Stimulated activated CD4-positive, alpha-beta T cell treated with anti-CD3 and anti-CD28 coated beads, TNF-alpha, amount 100 ng/mL, for 48 hours (primary cell): ENCODE measurements around the gene CDCA7.
"Not testable (repeated sequence)": the region's sequence is repeated elsewhere in the genome, so short reads cannot be mapped to it uniquely, and the experiment has no call there.

Experiments used
- DNase-seq, 3 donors: peaks; one replicate each; pipeline ENCODE4 v3.0.0-alpha.2; 2020; ENCODE audit warnings: low read depth in 3 of 3

Gene CDCA7

DNA sequence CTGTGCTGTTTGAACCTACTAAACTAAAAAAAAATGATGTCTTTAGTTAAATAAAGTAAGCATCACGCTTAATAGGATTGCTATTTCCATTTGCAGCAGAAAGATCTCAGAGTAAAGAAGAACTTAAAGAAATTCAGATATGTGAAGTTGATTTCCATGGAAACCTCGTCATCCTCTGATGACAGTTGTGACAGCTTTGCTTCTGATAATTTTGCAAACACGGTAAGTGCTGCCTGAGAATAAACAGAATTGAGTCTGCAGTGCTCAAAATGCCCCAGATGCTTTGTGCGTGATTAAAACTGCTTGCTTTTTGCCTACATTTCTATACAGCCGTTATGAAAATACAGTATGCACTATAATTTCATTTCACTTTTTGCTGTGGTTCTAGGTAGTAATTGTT is 3.9 kb downstream of the CDCA7 start:
- no peak for DNase-seq

DNA sequence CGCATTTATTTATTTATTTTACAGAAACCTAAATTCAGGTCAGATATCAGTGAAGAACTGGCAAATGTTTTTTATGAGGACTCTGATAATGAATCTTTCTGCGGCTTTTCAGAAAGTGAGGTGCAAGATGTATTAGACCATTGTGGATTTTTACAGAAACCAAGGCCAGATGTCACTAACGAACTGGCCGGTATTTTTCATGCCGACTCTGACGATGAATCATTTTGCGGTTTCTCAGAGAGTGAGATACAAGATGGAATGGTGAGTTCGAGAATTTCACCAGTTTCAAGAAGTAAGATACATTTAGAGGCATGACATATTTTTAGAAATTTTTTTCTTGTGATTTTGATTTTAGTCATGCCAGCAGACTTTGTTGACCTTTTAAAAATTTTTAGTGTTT is 4.6 kb downstream of the CDCA7 start:
- DNase-seq, result no peak

- no peak for DNase-seq
Measured at GRCh38 chr2:173370198-173370597, 15.5 kb downstream of the CDCA7 start.

GRCh38 chr2:173371023-173371422 is 16.4 kb downstream of the CDCA7 start:
- no peak for DNase-seq

DNA sequence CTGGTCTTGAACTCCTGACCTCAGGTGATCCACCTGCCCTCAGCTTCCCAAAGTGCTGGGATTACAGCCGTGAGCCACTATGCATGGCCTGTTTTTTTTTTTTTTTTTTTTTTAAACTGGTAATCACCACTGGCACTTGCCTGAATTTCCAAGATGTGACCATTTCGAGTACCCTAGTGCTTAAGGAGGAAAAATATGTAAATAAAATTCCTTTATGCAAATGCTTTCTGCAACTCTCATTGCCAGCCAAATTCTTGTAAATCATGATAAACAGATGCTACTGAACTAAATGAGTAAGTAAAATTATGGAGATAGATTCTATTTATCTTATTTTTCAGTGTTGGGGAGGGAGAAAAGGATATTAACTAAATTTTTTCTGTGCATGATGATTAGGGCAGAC is 18.6 kb downstream of the CDCA7 start:
- no peak for DNase-seq

- no peak for DNase-seq
Measured at GRCh38 chr2:173374634-173375033, 20.0 kb downstream of the CDCA7 start.

GRCh38 chr2:173385534-173385933 is 30.9 kb downstream of the CDCA7 start:
- DNase-seq, result not testable (repeated sequence)

GRCh38 chr2:173386021-173386737 is 31.5 kb downstream of the CDCA7 start:
- DNase-seq, result no peak

GRCh38 chr2:173386738-173387065 is 32.0 kb downstream of the CDCA7 start:
- no peak for DNase-seq

DNA sequence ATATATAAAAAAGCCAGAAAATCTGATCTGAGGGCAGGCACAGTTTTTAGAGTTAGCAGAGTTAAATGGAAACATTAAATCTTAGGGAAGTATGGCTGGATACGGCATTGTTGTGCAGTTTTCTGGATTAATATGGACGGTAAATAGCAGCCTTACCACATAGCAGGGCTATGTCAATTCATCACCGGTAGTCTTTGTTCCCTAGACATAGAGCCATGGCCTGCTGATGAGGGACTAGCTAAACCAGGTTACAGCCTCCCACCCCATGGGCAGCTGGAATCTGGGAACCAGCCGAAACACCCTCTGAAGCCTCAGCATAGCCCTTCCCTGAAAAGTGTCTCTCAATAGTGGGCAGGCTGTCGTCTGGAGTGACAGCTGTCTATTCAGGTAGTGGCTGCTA is 32.4 kb downstream of the CDCA7 start:
- no peak for DNase-seq

DNA sequence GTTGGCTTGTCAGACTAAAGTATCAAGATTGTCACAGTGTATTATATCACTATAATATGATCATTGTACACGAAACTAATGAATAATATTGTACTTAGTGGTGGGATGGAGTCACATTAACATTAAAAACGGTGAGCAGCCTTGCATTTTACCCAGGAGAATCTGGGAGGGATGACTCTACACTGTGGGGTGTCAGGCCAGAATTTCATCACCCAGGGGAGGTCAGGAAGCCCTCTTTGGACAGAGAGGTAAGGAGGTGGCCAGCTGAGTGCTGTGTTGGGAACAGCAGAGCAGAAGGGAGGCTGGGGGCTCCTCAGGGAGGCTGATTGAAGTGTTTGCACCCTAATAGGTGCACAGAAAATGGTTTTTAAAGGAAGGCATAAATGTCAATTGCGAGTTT is 33.0 kb downstream of the CDCA7 start:
- no peak for DNase-seq

DNA sequence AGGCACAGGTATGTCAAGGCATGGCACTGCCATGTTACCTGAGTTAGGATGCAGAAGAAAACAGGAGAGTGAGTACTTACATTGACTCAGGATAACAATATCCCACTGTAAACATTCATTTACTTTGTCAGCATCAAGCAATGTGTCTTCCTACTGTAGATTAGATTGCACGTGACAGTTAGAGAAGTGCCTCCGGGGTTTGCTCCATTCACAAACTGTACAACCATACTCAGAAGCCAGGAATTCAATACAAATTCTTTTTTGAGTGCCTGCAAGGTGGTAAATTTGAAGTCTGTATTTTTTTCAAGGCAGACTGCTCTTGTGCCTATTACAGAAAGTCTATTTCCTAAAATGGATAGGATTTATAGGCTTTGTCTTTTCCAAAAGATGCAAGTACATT is 34.1 kb downstream of the CDCA7 start:
- DNase-seq, result no peak

- no peak for DNase-seq
Measured at GRCh38 chr2:173390036-173390435, 35.4 kb downstream of the CDCA7 start.

- DNase-seq, result no peak
Measured at GRCh38 chr2:173392731-173393130, 38.1 kb downstream of the CDCA7 start.

DNA sequence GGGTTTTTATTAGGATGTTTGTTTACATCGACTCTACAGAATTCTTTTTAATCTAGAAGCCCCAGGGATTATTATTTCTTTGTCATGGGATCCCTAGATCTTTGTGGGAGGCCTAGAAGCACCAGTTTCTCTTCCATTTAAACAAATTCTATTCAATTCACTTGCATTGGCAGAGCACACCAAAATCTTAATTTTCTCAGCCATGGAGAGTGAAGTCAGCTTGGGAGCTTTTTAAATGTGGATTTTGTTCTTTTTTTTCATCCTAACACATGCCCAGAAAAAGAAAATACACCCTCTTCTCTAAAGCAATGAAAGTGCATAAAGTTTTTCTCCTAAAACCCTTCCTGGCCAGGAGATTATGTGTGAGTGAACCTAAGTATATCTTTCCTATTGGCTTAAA is 38.5 kb downstream of the CDCA7 start:
- no peak for DNase-seq

- no peak for DNase-seq
Measured at GRCh38 chr2:173393636-173394035, 39.0 kb downstream of the CDCA7 start.

DNA sequence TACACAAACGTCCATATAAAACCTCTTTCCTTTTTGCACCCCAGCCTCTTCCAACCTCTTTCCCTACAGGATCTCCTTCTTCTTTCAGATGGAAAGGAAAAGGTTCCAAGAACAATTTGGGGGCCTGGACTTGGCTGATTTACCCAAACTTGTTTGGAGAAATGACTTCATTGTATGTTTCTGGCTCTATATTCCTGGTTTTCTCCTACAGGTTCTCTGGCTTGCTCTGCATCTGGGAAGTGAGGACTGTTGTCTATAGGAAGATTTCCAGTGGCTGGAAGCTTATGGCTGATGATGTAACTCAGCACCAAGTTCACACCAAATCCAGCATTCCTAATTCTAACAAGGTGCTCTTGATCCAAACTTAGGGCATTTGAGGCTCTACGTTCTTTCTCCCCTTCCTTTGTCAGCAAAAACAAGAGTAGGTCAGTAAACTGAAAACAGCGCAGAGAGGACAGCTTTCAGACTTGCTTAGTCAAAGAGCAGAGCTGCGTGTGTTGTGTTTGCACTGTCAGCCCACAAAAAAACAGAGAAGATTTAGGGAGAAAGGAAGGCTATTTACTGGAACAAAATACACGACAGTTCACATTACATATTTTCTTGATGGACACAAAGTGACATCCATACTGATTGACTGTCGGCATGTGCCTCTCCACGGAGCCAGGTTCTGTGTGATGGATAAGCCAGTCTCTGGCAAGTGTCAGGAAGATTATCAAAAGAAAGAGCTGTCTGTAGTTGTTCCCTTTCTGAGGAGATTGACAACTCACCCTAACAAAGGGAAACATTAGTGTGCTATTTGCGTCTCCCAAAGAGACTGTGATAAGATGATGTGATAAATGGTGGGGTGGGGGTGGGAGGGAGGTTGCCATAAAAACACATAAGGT is 39.7 kb downstream of the CDCA7 start:
- DNase-seq, result no peak

GRCh38 chr2:173395567-173396351 is 41.1 kb downstream of the CDCA7 start:
- no peak for DNase-seq

DNA sequence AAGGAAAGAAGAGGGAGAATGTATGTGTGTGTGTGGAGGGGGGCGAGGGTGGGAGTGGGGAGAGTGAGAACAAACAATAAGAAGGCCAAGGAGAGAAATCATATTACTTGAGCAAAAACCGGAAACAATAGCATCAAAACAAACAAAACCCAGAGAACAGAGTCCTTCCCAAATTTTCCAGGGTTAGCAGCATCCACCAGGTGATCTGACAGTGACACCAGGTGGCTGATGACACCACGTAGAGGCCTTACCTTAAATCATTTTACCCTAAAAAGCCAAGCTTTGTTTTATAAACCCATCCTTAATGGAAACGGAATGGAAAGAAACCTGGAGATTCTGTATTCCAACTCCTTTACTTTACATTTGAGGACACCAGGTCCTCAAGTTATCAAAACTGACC is 42.9 kb downstream of the CDCA7 start:
- DNase-seq, result no peak

- no peak for DNase-seq
Measured at GRCh38 chr2:173399229-173399628, 44.6 kb downstream of the CDCA7 start.

- no peak for DNase-seq
Measured at GRCh38 chr2:173400760-173401159, 46.1 kb downstream of the CDCA7 start.

DNA sequence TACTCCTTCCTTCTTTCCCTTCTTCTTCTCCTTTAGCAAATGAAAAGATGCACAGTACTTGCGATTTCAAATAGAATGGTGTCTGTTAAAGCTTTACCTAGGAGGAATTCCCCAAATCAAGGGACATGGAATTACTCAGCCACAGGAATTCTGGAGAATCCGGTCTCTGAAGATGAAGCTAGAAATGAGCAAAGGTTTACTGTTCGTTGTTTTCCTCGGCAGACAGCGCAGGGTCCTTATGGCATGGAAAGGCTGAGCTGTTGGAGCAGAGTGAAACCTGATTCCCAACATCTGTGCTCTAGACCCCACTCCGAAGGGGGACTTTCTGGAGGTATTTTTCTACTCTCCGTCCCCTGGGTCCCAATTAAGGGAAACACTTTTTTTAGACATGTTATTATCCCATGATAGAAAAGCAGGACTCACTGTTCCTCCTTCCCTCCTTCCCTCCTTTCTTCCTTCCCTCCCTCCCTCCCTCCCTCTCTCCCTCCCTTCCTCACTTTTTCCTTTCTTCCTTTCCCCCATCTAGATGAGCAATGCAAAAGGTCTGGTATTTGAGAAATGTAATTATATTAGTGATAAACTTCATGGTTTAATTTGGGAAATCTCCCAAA is 47.1 kb downstream of the CDCA7 start:
- DNase-seq, result no peak
